ENCODE measurements around the gene SPTBN4.
"Not testable (repeated sequence)": the region's sequence is repeated elsewhere in the genome, so short reads cannot be mapped to it uniquely, and the experiment has no call there.

The SPTBN4 gene

GRCh38 chr19:40502647-40503319, 36.0 kb downstream of the SPTBN4 start:
- no peak for DNase-seq (ENCODE audit: low read depth in 2 of 2)

- no peak for DNase-seq (ENCODE audit: low read depth in 2 of 2)
Observed at GRCh38 chr19:40503320-40503695, 36.5 kb downstream of the SPTBN4 start.

GRCh38 chr19:40506099-40506498, 39.3 kb downstream of the SPTBN4 start:
- no peak for DNase-seq (ENCODE audit: low read depth in 2 of 2)

GRCh38 chr19:40507892-40508291, 41.1 kb downstream of the SPTBN4 start:
- no peak for DNase-seq (ENCODE audit: low read depth in 2 of 2)

DNA sequence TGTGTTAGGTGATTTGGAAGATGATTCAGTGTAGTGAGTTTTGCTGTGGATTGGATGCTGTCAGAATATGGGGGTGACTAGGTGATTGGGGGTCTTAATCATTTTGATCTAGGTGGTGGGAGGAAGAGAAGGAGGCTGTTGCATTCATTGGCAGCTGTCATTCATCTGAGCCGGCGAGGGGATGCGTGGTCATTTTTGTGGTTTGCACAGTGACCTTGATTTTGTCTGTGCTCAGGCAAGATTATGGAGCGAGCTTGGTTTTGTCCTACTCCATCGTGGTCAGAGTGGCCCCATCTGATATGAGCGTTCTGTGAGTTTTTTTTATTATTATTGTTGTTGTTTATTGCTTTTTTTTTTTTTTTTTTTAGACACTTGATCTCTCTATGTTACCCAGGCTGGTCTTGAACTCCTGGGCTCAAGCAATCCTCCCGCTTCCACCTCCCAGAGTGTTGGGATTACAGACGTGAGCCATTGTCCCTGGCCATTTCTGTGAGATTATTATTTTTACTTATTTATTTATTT, 42.0 kb downstream of the SPTBN4 start:
- no peak for DNase-seq (ENCODE audit: low read depth in 2 of 2)

DNA sequence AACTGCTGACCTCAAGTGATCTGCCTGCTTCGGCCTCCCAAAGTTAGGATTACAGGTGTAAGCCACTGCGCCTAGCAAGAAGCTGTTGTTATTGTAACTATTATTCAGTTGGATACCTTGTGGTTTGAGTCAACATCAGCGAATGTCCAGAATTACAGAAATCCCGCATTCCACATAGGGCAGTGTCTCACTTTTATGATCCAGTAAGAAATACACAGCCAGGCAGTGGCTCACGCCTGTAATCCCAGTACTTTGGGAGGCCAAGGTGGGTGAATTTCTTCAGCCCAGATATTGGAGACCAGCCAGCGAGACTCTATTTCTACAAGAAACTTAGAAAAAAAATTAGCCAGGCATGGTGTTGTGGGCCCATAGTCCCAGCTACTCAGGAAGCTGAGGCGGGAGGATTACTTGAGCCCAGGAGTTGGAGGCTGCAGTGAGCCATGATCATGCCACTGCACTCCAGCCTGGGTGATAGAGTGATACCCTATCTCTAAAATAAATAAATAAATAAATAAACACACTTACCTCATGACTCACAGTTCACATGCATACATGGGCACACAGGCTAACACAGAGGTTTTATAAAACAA, 43.8 kb downstream of the SPTBN4 start:
- no peak for DNase-seq (ENCODE audit: low read depth in 2 of 2)

- DNase-seq (ENCODE audit: low read depth in 2 of 2) = no peak
Observed at GRCh38 chr19:40511487-40511886, 44.7 kb downstream of the SPTBN4 start.

DNA sequence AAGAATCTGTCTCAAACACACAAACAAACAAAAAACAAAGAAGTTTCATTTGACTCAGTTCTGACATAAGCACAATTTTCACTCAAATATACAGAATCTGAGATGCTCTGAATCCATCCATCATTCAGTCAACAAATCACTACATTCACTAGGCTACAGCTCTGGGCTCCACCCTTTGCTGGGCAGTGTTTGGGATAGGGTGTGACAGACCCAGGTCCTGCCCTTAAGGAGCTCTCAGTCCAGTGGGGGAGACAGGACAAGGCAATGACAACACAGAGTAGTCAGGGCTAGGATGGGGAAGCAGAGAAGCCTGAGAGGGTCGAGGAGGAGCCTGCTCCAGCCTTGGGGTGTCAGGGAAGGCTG, 45.3 kb downstream of the SPTBN4 start:
- no peak for DNase-seq (ENCODE audit: low read depth in 2 of 2)

- no peak for DNase-seq (ENCODE audit: low read depth in 2 of 2)
Observed at GRCh38 chr19:40512473-40513344, 45.9 kb downstream of the SPTBN4 start.

GRCh38 chr19:40513345-40513678, 46.5 kb downstream of the SPTBN4 start:
- DNase-seq (ENCODE audit: low read depth in 2 of 2) = no peak

DNA sequence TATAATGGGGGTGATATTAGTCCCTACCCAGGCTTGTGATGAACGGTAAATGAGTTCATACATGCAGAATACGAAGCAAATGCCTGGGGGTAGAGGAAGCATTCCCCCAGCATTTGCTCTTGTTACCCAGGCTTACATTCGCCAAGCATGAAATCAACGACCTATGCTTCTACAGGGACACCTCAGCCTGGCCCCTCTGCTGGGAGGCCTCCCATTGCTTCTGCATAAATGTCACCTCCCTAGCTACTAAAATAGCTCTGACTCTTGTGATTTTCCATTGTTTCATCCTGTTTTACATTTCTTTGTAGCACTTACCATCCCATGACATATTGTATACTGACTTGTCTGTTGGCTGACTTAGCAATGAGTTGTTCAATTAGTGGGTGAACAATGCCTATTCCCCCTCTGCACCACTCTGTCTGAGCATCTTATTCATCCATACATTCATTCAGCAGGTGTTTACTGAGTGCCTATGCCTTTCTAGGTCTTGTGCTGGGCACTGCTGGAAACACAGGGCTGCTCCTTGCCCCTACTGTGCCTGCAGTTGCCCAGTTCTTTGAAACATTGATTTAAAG, 47.0 kb downstream of the SPTBN4 start:
- DNase-seq (ENCODE audit: low read depth in 2 of 2) = no peak

DNA sequence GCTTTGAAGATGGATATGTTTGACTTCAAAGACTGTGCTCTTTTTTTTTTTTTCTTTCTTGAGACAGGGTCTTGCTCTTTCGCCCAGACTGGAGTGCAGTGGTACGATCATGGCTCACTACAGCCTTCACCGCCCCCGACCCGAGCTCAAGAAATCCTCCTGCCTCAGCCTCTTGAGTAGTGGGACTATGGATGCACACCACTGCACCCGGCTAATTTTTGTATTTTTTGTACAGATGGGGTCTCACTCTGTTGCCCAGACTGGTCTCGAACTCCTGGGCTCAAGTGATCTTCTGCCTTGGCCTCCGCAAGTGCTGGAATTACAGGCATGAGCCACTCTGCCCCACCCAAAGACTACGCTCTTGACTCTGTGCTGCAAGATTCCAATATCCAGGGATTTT, 50.4 kb downstream of the SPTBN4 start:
- DNase-seq (ENCODE audit: low read depth in 2 of 2) = no peak

- no peak for DNase-seq (ENCODE audit: low read depth in 2 of 2)
Observed at GRCh38 chr19:40519352-40520322, 52.8 kb downstream of the SPTBN4 start.

GRCh38 chr19:40521276-40521675, 54.5 kb downstream of the SPTBN4 start:
- no peak for DNase-seq (ENCODE audit: low read depth in 2 of 2)

GRCh38 chr19:40521900-40522299, 55.1 kb downstream of the SPTBN4 start:
- not testable (repeated sequence) for DNase-seq (ENCODE audit: low read depth in 2 of 2)

DNA sequence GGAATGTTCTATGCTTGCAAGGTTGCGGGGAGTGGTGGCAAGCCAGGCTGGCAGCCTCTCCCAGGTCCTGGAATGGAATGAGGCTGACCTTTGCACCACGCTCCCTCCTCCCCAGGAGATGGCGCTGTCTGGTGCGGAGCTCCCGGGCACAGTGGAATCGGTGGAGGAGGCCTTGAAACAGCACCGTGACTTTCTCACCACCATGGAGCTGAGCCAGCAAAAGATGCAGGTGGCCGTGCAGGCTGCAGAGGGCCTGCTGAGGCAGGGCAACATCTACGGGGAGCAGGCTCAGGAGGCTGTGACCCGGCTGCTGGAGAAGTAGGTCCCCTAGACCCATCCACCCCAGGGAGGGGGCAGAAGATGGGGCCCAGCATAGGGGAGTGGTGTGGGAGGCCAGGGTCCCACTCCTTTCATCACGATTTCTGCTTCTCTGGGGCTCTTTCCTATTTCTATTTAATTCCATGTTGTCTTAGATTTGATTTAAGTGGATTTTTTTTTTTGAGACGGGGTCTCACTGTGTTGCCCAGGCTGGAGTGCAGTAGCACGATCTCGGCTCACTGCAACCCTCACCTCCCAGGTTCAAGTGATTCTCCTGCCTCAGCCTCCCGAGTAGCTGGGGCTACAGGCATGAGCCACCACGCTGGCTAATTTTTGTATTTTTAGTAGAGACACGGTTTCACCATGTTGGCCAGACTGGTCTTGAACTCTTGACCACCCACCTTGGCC, 56.7 kb downstream of the SPTBN4 start:
- DNase-seq (ENCODE audit: low read depth in 2 of 2) = no peak

- DNase-seq (ENCODE audit: low read depth in 2 of 2) = no peak
Observed at GRCh38 chr19:40524133-40524549, 57.3 kb downstream of the SPTBN4 start.

DNA sequence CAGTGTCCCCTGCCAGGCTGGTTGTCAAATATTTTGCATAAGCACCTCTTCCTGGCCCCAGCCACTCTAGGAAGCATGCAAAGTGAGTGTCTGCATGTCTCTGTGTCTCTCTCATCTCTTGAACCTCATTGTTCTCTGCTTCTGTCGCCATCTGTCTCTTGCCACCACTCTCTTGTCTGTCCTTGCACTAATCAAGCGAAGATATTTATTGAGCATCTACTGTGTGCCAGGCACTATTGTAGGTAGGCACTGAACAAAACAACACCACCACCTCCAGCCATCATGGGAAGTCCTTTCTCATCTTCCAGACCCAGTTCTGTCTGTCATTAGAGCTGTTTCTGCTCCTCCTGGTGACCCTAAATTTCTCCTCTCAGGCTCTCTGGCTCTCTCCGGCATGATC, 57.9 kb downstream of the SPTBN4 start:
- no peak for DNase-seq (ENCODE audit: low read depth in 2 of 2)

DNA sequence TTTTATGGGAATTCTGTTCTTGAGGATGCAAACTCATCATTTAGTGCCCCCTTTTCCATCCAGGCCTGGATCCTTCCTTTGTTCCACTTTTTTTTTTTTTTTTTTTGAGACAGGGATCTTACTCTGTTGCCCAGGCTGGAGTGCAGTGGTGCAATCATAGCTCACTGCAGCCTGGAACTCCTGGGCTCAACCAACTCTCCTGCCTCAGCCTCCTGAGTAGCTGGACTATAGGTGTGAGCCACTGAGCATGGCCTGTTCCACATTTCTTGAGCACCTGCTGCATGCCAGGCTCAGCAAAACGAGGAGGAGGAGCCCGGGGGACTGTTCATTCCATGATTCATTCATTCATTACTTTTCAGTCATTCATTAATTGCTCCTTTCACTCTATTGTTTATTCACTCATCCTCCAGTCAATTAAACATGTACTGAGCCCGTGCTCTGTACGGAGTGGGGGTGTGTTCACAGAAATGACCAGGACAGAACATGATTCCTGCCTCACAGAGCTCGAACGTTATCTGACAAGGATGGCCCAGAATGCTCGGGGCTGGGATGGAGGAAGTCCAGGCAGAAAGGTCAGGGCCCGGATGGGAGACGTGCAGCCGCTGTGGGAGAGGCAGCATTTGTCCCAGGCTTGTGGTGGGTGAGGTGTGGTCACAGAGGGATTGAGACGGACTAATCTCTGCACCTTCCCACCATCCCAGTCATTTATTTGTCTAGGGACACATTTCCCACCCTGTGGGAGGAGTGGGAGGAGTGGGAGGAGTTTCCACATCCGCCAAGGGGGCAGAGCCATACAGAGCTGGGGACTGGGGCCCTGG, 58.6 kb downstream of the SPTBN4 start:
- DNase-seq (ENCODE audit: low read depth in 2 of 2) = no peak

GRCh38 chr19:40528078-40528477, 61.3 kb downstream of the SPTBN4 start:
- DNase-seq (ENCODE audit: low read depth in 2 of 2) = no peak

Measured in fibroblast of skin of left quadriceps (primary cell).